ENCODE data around the gene RNF125.
"Not testable (repeated sequence)": the region's sequence is repeated elsewhere in the genome, so short reads cannot be mapped to it uniquely, and the experiment has no call there.

The RNF125 gene

DNA sequence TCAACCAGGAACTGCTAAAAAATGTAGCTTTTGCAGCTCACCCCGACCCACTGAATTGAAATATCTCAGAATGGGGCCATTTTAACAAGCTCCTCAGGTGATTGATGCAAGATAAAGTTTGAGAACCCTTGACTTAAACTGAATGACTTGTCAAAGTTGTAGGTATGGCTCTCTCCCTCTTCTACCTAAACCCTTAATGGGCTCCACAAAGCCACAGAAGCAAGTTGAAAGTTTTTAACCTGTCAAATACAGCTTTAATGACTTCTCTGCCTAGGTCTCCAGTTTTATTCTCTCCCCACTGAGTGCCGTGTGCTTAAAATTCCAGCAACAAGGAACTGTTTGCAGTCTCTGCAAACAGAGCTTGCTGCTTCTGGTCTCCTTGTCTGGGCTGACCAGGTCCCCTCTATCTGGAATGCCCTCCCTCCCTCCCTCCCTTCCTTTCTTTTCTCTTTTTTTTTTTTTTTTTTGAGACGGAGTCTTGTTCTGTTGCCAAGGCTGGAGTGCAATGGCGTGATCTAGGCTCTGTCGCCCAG is 19.7 kb upstream of the RNF125 start:
- no peaks in the 10 kb centered on the region for H3K27me3 ChIP-seq (ENCODE audit: low read length)
- no peaks in the 10 kb centered on the region for H3K79me2 ChIP-seq (ENCODE audit: insufficient read depth, low read length)
- H2AFZ ChIP-seq (ENCODE audit: low read depth, low read length, severe bottlenecking): no peak overlapping the region
- no peaks in the 10 kb centered on the region for H3K9me3 ChIP-seq (ENCODE audit: insufficient read depth, low read length)
- H3K36me3 ChIP-seq (ENCODE audit: low read length): no peaks in the 10 kb centered on the region
- H3F3A ChIP-seq (ENCODE audit: insufficient read depth): no peaks in the 10 kb centered on the region
- H3K9ac ChIP-seq (ENCODE audit: low read length): no peak overlapping the region
- no peak overlapping the region for H3K27ac ChIP-seq (ENCODE audit: low read depth, low read length)
- no peaks in the 10 kb centered on the region for H3K9me2 ChIP-seq (replicated peaks; ENCODE audit: insufficient read depth, low read length)
- H3K4me2 ChIP-seq (ENCODE audit: low read depth, low read length, poor library complexity, severe bottlenecking): no peak overlapping the region
- no peaks in the 10 kb centered on the region for H4K20me1 ChIP-seq (ENCODE audit: low read depth, low read length)
- no peak overlapping the region for H3K4me3 ChIP-seq (ENCODE audit: insufficient read depth, low read length, poor library complexity, severe bottlenecking)
- TF ChIP-seq EZH2phosphoT487 (conservative IDR thresholded peaks at IDR 0.05; ENCODE audit: low read length) (no peak), CTCF (IDR thresholded peaks at IDR 0.05; ENCODE audit: insufficient read depth, low read length, poor library complexity, severe bottlenecking) (no peak)

DNA sequence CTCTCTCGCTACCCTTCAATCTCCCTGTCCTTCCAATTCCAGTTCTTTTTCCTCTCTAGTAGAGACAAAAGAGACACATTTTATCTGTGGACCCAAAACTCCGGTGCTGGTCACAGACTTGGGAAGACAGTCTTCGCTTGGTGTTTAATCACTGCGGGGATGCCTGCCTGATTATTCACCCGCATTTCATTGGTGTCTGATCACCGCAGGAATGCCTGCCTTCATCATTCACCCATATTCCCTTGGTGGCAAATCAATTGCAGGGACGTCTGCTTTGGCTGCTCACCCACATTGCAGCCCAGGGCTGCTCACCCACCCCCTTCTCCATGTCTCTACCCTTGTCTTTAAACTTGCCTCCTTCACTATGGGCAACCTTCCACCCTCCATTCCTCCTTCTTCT is 17.5 kb upstream of the RNF125 start:
- H3K4me2 ChIP-seq (ENCODE audit: low read depth, low read length, poor library complexity, severe bottlenecking); H2AFZ ChIP-seq (ENCODE audit: low read depth, low read length, severe bottlenecking); H3K27ac ChIP-seq (ENCODE audit: low read depth, low read length); H3K79me2 ChIP-seq (ENCODE audit: insufficient read depth, low read length); H3K9ac ChIP-seq (ENCODE audit: low read length); H3K9me3 ChIP-seq (ENCODE audit: insufficient read depth, low read length); H3K9me2 ChIP-seq (replicated peaks; ENCODE audit: insufficient read depth, low read length); H3K36me3 ChIP-seq (ENCODE audit: low read length); H3K27me3 ChIP-seq (ENCODE audit: low read length); H3F3A ChIP-seq (ENCODE audit: insufficient read depth); H4K20me1 ChIP-seq (ENCODE audit: low read depth, low read length); H3K4me3 ChIP-seq (ENCODE audit: insufficient read depth, low read length, poor library complexity, severe bottlenecking): not testable (repeated sequence)

GRCh38 chr18:32003822-32004221 is 14.8 kb upstream of the RNF125 start:
- H3K9ac ChIP-seq (ENCODE audit: low read length); H2AFZ ChIP-seq (ENCODE audit: low read depth, low read length, severe bottlenecking); H4K20me1 ChIP-seq (ENCODE audit: low read depth, low read length); H3F3A ChIP-seq (ENCODE audit: insufficient read depth); H3K4me2 ChIP-seq (ENCODE audit: low read depth, low read length, poor library complexity, severe bottlenecking); H3K4me3 ChIP-seq (ENCODE audit: insufficient read depth, low read length, poor library complexity, severe bottlenecking); H3K27me3 ChIP-seq (ENCODE audit: low read length); H3K9me2 ChIP-seq (replicated peaks; ENCODE audit: insufficient read depth, low read length); H3K9me3 ChIP-seq (ENCODE audit: insufficient read depth, low read length); H3K27ac ChIP-seq (ENCODE audit: low read depth, low read length); H3K36me3 ChIP-seq (ENCODE audit: low read length); H3K79me2 ChIP-seq (ENCODE audit: insufficient read depth, low read length): not testable (repeated sequence)

- no peak overlapping the region for H3K27ac ChIP-seq (ENCODE audit: low read depth, low read length)
- H3K79me2 ChIP-seq (ENCODE audit: insufficient read depth, low read length): no peaks in the 10 kb centered on the region
- H3K36me3 ChIP-seq (ENCODE audit: low read length): no peaks in the 10 kb centered on the region
- no peaks in the 10 kb centered on the region for H3F3A ChIP-seq (ENCODE audit: insufficient read depth)
- no peaks in the 10 kb centered on the region for H4K20me1 ChIP-seq (ENCODE audit: low read depth, low read length)
- no peaks in the 10 kb centered on the region for H3K27me3 ChIP-seq (ENCODE audit: low read length)
- H3K4me3 ChIP-seq (ENCODE audit: insufficient read depth, low read length, poor library complexity, severe bottlenecking): no peak overlapping the region
- TF ChIP-seq EZH2phosphoT487 (conservative IDR thresholded peaks at IDR 0.05; ENCODE audit: low read length) (no peak), CTCF (IDR thresholded peaks at IDR 0.05; ENCODE audit: insufficient read depth, low read length, poor library complexity, severe bottlenecking) (no peak)
- no peak overlapping the region for H2AFZ ChIP-seq (ENCODE audit: low read depth, low read length, severe bottlenecking)
- H3K9me2 ChIP-seq (replicated peaks; ENCODE audit: insufficient read depth, low read length): no peaks in the 10 kb centered on the region
- no peak overlapping the region for H3K4me2 ChIP-seq (ENCODE audit: low read depth, low read length, poor library complexity, severe bottlenecking)
- no peak overlapping the region for H3K9ac ChIP-seq (ENCODE audit: low read length)
- no peaks in the 10 kb centered on the region for H3K9me3 ChIP-seq (ENCODE audit: insufficient read depth, low read length)
These were observed 8.4 kb upstream of the RNF125 start for GRCh38 chr18:32010124-32010721.

All from SU-DHL-6 (cell line).